Motor neuron (in vitro differentiated cells): ENCODE results near the gene MYBPC1. TPM values are rescaled to one million over a fixed set of nuclear protein-coding genes. Genes with fewer than 3 reads are reported as not detected.
"Not testable (repeated sequence)": the region's sequence is repeated elsewhere in the genome, so short reads cannot be mapped to it uniquely, and the experiment has no call there.

Source experiments
- ATAC-seq, 8 experiments: fragments of 200-7000 bp; cut with Tn5 transposase; replicated peaks in 6 of 8; 2 replicates each; pipeline ENCODE4 v1.8.0; 2021; ENCODE audit warnings: mild to moderate bottlenecking in 8 of 8, moderate library complexity in 8 of 8
- H3K27ac ChIP-seq, 2 donors: fragments of 250-450 bp; sonication (Bioruptor Pico); 2 replicates each; pipeline ENCODE4 v1.9.0; 2021; ENCODE audit warnings: antibody characterized with exemption in 2 of 2, mild to moderate bottlenecking in 2 of 2, moderate library complexity in 1 of 2
- H3K4me1 ChIP-seq, 2 donors: fragments of 250-450 bp; sonication (Bioruptor Pico); replicated peaks in 1 of 2; 2 replicates each; pipeline ENCODE4 v1.6.1; 2021; ENCODE audit warnings: antibody characterized with exemption in 2 of 2, mild to moderate bottlenecking in 2 of 2, moderate library complexity in 1 of 2
- H3K4me3 ChIP-seq, 5 donors: fragments of 250-450 bp; sonication (Bioruptor Pico); 2 replicates each; pipeline ENCODE4 v1.9.0; 2021; ENCODE audit warnings: antibody characterized with exemption in 5 of 5, mild to moderate bottlenecking in 5 of 5, moderate library complexity in 4 of 5
- WGBS, 10 experiments: fragments of 450-650 bp; shearing (Covaris generic); methylation state at CpG; one replicate each; pipeline ENCODE4 v1.0.0; 2022; 5-methylcytosine and 5-hydroxymethylcytosine counted together
- in situ Hi-C, 9 experiments: fragments of 400-800 bp; cut with MboI; loops; one replicate each; pipeline ENCODE4 v1.15.0; 2021; ENCODE audit warnings: low sequenced_read_pairs in 9 of 9, low pct_unique_long_range_greater_than_20kb in 2 of 9; ENCODE audit not compliant: unreplicated experiment in 9 of 9
- total RNA-seq, 8 experiments: library from RNA; unstranded; fragments of 300-600 nt; gene quantifications; 2 replicates each; pipeline versions ENCODE4 v1.2.3 to v1.2.4, GENCODE V29; 2022

The MYBPC1 gene
- total RNA-seq, result 10 to 100 TPM in 1 of 8 experiments, 1 to 10 TPM in 2, under 1 TPM in 3, not detected in 2; 0.24 to 23.7 (median 2.0) TPM

- Histone ChIP-seq H3K4me3 (no peak within 1 kb of the TSS), H3K4me1 (peaks cover 0 to 3% of the 10 kb centered on the region in 2 donors), H3K27ac (no peak within 1 kb of the TSS)
- WGBS, 10 experiments, result 0 to 64% (median 17%) methylated on average over 2 to 6 of the region's 6 CpGs; no CpG with 5 or more reads in 2 of the 10 experiments
- in situ Hi-C loops, result no loop called here
- ATAC-seq, result peak in 7 of 8 experiments; percentile 20 to 57 (median 29)
Observed at GRCh38 chr12:101594700-101595099, at the start of gene MYBPC1. Gene MYBPC1 (plus strand): TSS chr12:101594971. CDS start chr12:101595071, 100 bp downstream.

- ATAC-seq, result peak in 1 of 8 experiments; percentile 36
- Histone ChIP-seq H3K4me1 (no peaks in the 10 kb centered on the region), H3K4me3 (no peak overlapping the region), H3K27ac (no peak overlapping the region)
- WGBS, 10 experiments, result 17 to 100% (median 57%) methylated on average over 1 to 5 of the region's 6 CpGs
- in situ Hi-C loops, result no loop called here
Observed at GRCh38 chr12:101551362-101552114, 43.2 kb upstream of the MYBPC1 start.

- WGBS, 10 experiments, result 0 to 86% (median 60%) methylated on average over 1 to 4 of the region's 4 CpGs; no CpG with 5 or more reads in 1 of the 10 experiments
- in situ Hi-C loops, result no loop called here
- H3K27ac ChIP-seq, result no peak overlapping the region
- H3K4me1 ChIP-seq, result no peaks in the 10 kb centered on the region
- ATAC-seq, result peak in 7 of 8 experiments; percentile 25 to 97 (median 48)
- no peak overlapping the region for H3K4me3 ChIP-seq
Observed at GRCh38 chr12:101552277-101552676, 42.5 kb upstream of the MYBPC1 start.

GRCh38 chr12:101557094-101557493 is 37.7 kb upstream of the MYBPC1 start:
- H3K4me1 ChIP-seq, result no peaks in the 10 kb centered on the region
- WGBS, 10 experiments, result 0 to 90% (median 62%) methylated on average over 1 to 3 of the region's 4 CpGs
- no peak overlapping the region for H3K27ac ChIP-seq
- in situ Hi-C loops, result no loop called here
- H3K4me3 ChIP-seq, result no peak overlapping the region
- no peak for ATAC-seq

- H3K4me1 ChIP-seq, in situ Hi-C loops, H3K27ac ChIP-seq, ATAC-seq, H3K4me3 ChIP-seq: not testable (repeated sequence)
- 47 to 100% (median 91%) methylated on average over 1 to 4 of the region's 7 CpGs; no CpG with 5 or more reads in 2 of the 10 experiments for WGBS, 10 experiments
Observed at GRCh38 chr12:101558726-101559125, 36.0 kb upstream of the MYBPC1 start.

GRCh38 chr12:101563212-101563611 is 31.6 kb upstream of the MYBPC1 start:
- Histone ChIP-seq H3K4me1 (no peaks in the 10 kb centered on the region), H3K27ac (no peak overlapping the region), H3K4me3 (no peak overlapping the region)
- ATAC-seq, result no peak
- in situ Hi-C loops, result no loop called here
- 27 to 100% (median 87%) methylated on average over 1 of the region's 1 CpG; no CpG with 5 or more reads in 2 of the 10 experiments for WGBS, 10 experiments

- 20 to 83% (median 80%) methylated on average over 1 to 2 of the region's 2 CpGs; no CpG with 5 or more reads in 7 of the 10 experiments for whole genome bisulfite sequencing, 10 experiments
- Histone ChIP-seq H3K4me1 (no peaks in the 10 kb centered on the region), H3K27ac (no peak overlapping the region), H3K4me3 (no peak overlapping the region)
- in situ Hi-C loops, result no loop called here
- no peak for ATAC-seq
Observed at GRCh38 chr12:101564912-101565311, 29.9 kb upstream of the MYBPC1 start.

GRCh38 chr12:101566318-101566717 is 28.5 kb upstream of the MYBPC1 start:
- no peak for ATAC-seq
- Histone ChIP-seq H3K27ac (no peak overlapping the region), H3K4me3 (no peak overlapping the region), H3K4me1 (no peaks in the 10 kb centered on the region)
- in situ Hi-C loops, result no loop called here
- 17 to 82% (median 59%) methylated on average over 1 to 4 of the region's 4 CpGs; no CpG with 5 or more reads in 1 of the 10 experiments for WGBS, 10 experiments

- 20 to 94% (median 75%) methylated on average over 1 to 4 of the region's 4 CpGs; no CpG with 5 or more reads in 2 of the 10 experiments for WGBS, 10 experiments
- H3K4me1 ChIP-seq, result no peaks in the 10 kb centered on the region
- H3K27ac ChIP-seq, result no peak overlapping the region
- no peak overlapping the region for H3K4me3 ChIP-seq
- ATAC-seq, result no peak
- in situ Hi-C loops, result no loop called here
Observed at GRCh38 chr12:101567918-101568317, 26.9 kb upstream of the MYBPC1 start.

GRCh38 chr12:101570047-101570446 is 24.7 kb upstream of the MYBPC1 start:
- 0 to 40% (median 7%) methylated on average over 1 to 2 of the region's 2 CpGs; no CpG with 5 or more reads in 2 of the 10 experiments for WGBS, 10 experiments
- no peak overlapping the region for H3K27ac ChIP-seq
- in situ Hi-C loops, result no loop called here

GRCh38 chr12:101571105-101571504 is 23.7 kb upstream of the MYBPC1 start:
- Histone ChIP-seq H3K4me3 (no peak overlapping the region), H3K4me1 (no peaks in the 10 kb centered on the region), H3K27ac (no peak overlapping the region)
- peak in 3 of 8 experiments; percentile 7 to 33 (median 13) for ATAC-seq
- in situ Hi-C loops, result no loop called here
- 0 to 93% (median 29%) methylated on average over 1 to 4 of the region's 4 CpGs; no CpG with 5 or more reads in 1 of the 10 experiments for WGBS, 10 experiments

More at GRCh38 chr12:101570047-101570446, 24.7 kb upstream of the MYBPC1 start:
- Histone ChIP-seq H3K4me1 (no peaks in the 10 kb centered on the region), H3K4me3 (no peak overlapping the region)
- ATAC-seq, result peak; percentile 38 to 90 (median 56)

- in situ Hi-C loops, result no loop called here
- 9 to 100% (median 40%) methylated on average over 1 of the region's 1 CpG; no CpG with 5 or more reads in 3 of the 10 experiments for WGBS, 10 experiments
- Histone ChIP-seq H3K4me3 (no peak overlapping the region), H3K4me1 (no peaks in the 10 kb centered on the region), H3K27ac (no peak overlapping the region)
- no peak for ATAC-seq
Observed at GRCh38 chr12:101573743-101574142, 21.0 kb upstream of the MYBPC1 start.

GRCh38 chr12:101578417-101578816 is 16.4 kb upstream of the MYBPC1 start:
- Histone ChIP-seq H3K4me1 (peaks cover 0 to 3% of the 10 kb centered on the region in 2 donors), H3K4me3 (no peak overlapping the region), H3K27ac (no peak overlapping the region)
- 0 to 100% (median 40%) methylated on average over 1 to 2 of the region's 2 CpGs; no CpG with 5 or more reads in 1 of the 10 experiments for WGBS, 10 experiments
- peak in 3 of 8 experiments; percentile 17 to 70 (median 54) for ATAC-seq
- in situ Hi-C loops, result no loop called here
